Endothelial cell of umbilical vein (primary cell): ENCODE data around the gene LOXL1.

Experiments
- GATA2 ChIP-seq: IDR thresholded peaks from 2 replicates; pipeline ENCODE4 v1.7.0; 2011; ENCODE audit warnings: low read depth, mild to moderate bottlenecking, moderate library complexity, mixed read lengths, low read length; ENCODE audit not compliant: insufficient read length, insufficient read depth
- MAX ChIP-seq: IDR thresholded peaks from 2 replicates; pipeline ENCODE4 v1.6.1; 2011; ENCODE audit not compliant: insufficient read depth, insufficient read length
- POLR2A ChIP-seq: IDR thresholded peaks from 2 replicates; pipeline ENCODE4 v1.6.1; 2012; ENCODE audit warnings: low read depth, mild to moderate bottlenecking, control low read depth, low read length
- TF ChIP-seq, protein P1 (sequence below), 2 donors: IDR thresholded peaks; 1 replicate in 1 of 2; 2 replicates in 1 of 2; pipeline ENCODE4 v1.5.1; 2011; ENCODE audit warnings: low read length in 2 of 2, mild to moderate bottlenecking in 2 of 2, moderate library complexity in 2 of 2, control low read depth in 1 of 2, inconsistent platforms in 1 of 2, low read depth in 1 of 2; ENCODE audit not compliant: insufficient read depth in 1 of 2; ENCODE audit errors: extremely low read depth in 1 of 2

- TF ChIP-seq, protein P1, sequence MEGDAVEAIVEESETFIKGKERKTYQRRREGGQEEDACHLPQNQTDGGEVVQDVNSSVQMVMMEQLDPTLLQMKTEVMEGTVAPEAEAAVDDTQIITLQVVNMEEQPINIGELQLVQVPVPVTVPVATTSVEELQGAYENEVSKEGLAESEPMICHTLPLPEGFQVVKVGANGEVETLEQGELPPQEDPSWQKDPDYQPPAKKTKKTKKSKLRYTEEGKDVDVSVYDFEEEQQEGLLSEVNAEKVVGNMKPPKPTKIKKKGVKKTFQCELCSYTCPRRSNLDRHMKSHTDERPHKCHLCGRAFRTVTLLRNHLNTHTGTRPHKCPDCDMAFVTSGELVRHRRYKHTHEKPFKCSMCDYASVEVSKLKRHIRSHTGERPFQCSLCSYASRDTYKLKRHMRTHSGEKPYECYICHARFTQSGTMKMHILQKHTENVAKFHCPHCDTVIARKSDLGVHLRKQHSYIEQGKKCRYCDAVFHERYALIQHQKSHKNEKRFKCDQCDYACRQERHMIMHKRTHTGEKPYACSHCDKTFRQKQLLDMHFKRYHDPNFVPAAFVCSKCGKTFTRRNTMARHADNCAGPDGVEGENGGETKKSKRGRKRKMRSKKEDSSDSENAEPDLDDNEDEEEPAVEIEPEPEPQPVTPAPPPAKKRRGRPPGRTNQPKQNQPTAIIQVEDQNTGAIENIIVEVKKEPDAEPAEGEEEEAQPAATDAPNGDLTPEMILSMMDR (IDR thresholded peaks at IDR 0.05; ENCODE audit: extremely low read depth in 1 of 2, insufficient read depth in 1 of 2, low read depth in 1 of 2, low read length in 2 of 2): no peak
- no peak for TF ChIP-seq POLR2A
- TF ChIP-seq GATA2: no peak
- TF ChIP-seq MAX: no peak
Observed at GRCh38 chr15:73994413-73994883, 68.2 kb downstream of the LOXL1 start, which contains the start of gene PML.
